COLO829 (cell line): ENCODE results near the gene FAM83E.
"Not testable (repeated sequence)": the region's sequence is repeated elsewhere in the genome, so short reads cannot be mapped to it uniquely, and the experiment has no call there.

ENCODE experiments used
- DNase-seq: peaks from one replicate; pipeline ENCODE4 v3.0.0; 2012; ENCODE audit warnings: low spot score

FAM83E gene

DNA sequence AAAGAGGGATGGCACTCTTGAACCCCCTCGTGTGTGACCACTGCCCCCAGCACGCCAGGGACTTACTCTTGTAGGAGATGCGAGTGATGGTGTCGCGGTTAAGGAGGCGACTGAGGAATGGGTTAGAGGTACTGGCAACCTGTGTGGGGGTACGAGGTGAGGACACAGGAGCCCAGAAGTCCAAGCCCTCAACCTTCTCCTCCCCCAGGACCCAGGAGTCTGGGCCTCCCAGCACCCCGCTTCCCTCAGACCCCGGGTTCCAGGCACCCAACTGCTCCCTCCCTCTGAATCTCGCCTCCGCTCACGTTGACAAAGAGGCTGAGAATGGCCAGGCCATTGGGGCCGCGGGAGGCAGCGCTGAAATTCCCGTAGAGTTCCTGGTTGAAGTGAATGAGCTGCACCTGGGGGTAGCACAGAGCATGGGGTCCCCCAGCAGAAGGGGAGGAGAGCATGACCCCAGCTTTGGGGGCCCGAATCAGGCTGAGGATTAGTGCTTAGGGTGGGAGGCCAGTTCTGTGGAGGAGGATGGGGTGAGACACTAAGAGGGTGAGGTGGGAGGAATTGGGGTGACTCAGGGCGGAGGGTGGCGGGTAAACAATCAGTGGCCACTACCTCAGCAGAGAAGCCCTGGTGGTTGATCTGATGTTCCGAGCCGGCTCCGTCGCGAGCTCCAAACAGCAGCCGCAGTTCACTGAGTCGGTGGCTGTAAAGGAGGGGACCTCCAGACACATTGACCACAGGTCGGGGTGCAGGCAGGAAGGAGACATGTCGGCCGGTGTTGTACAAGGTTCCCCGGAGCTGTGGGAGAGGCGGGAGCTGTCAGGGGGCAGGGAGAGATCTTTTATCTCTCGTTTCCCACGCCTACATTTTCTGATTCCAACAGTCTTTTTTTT is 24.9 kb upstream of the FAM83E start:
- DNase-seq: no peak

DNA sequence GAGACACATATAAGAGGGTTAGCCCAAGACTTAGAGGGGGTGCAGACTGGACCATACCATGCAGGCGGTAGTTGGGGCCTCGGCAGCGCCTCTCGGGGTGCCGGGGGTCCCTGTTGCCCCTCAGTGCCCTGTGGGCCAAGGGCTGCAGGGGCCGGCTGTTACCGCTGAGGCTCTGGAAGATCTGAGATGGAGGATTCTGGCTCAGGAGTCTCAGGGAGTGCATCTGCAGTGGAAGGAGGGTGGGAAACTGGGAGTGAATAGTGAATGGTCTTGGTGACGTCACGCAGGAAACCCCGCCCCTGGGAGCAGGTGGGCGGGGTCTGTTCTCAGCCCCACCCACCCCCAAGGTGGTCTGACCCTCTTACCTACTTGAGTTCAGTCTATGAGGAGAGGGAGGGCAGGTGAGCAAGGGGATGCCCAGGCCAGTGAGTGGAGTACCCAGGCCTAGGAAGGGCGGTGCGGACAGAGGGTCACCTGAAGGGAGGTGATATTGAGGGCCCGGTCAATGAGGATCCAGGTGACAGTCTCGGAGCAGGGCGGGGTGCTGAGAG is 24.0 kb upstream of the FAM83E start:
- DNase-seq: no peak

DNA sequence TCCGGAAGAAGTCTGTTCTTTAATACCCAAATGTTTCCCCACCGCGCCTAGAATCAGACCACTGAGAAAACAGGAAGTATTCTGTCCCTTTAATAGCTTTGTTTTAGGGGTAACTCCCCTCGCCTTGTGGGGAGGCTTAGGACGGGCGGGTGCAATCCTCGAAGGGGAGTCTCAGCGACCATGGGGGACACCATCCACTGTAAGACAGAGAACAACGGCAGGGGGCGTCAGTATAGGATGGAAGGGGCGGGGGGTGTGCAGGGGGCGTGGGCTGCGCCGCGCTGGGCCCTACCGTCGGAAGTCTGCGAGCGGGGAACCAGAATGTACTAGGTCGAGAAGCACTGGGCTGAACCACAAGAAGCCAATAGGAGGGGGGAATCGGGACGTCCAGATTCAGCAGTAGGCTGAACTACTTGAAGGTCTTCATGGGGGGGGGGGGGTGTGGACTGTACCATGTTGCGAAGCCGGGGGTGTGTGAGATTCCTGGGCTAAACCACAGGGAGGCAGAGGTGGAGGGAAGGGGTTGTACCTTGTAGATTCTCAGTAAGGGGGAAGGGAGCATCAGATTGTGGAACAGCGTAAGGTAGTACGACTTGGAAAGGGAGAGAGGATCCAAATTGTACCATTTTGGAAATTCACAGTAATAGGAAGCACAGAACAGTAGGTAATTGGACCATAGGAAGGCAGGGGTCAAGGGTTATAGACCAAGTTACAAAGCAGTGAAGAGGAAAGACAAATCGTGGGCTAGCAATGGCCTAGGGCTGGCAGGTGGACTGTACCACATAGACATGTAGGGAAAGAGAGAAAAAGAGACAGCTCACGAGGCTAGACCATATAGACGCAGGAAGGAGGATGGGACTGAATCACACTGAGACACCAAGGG is 23.3 kb upstream of the FAM83E start:
- DNase-seq: peak; percentile 95

DNA sequence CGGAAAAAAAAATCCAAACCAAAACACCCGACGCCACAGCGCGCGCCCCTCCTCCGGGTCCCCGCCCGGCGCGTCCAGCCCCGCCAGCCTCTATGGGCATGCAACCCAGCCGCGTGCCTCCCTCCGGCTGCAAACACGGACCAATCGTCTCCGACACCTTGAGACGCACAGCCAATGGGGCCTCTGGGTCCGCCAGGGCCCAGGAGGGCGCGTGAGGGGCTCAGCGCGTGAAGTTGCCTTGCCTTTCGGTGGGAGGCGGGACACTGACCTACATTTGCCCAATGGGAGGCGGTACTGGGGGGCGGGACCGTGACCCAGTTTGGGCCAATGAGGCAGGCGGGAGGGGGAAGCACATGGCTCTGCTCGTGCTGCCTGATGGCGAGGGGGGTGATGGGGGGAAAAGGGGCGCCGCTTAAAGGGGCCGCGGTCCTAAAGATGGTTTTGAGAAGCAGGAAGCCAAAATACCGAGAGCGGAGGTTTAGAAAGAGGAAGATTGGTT is 22.6 kb upstream of the FAM83E start:
- DNase-seq: peak; percentile 98

DNA sequence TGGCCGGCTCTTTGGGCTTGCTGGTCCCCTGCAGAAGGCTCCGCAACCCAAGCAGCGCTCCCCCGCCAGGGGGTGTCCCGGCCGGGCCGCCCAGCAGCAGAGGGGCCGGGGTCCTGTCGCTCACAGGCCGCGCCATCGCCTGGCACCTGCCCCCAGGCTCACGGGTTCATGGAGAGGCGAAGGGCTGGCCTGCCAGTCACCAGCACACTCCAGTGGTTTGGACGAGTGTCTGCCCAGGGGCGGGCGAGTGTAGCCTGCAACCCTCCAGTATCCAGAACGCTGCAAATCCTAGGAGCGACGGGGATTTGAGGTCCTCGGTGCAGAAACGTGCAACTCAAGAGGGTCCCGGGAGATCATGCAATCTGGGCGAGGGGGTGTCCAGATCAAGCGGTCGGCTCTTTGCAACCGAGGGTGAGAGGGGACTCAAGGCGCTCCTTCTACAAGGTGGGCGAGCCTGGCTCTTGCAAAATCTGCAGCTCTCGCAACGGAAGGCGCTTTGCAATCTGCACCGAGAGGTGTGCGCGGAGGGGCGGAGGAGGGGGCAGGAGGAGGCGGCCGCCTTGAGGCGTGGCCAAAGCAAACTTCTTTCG is 22.1 kb upstream of the FAM83E start, which contains the start of gene DBP:
Gene DBP, minus strand, starts transcription at position 521 of the 590 bp plus-strand sequence. Its CDS starts 385 bp downstream, at position 136.
- no peak for DNase-seq

DNA sequence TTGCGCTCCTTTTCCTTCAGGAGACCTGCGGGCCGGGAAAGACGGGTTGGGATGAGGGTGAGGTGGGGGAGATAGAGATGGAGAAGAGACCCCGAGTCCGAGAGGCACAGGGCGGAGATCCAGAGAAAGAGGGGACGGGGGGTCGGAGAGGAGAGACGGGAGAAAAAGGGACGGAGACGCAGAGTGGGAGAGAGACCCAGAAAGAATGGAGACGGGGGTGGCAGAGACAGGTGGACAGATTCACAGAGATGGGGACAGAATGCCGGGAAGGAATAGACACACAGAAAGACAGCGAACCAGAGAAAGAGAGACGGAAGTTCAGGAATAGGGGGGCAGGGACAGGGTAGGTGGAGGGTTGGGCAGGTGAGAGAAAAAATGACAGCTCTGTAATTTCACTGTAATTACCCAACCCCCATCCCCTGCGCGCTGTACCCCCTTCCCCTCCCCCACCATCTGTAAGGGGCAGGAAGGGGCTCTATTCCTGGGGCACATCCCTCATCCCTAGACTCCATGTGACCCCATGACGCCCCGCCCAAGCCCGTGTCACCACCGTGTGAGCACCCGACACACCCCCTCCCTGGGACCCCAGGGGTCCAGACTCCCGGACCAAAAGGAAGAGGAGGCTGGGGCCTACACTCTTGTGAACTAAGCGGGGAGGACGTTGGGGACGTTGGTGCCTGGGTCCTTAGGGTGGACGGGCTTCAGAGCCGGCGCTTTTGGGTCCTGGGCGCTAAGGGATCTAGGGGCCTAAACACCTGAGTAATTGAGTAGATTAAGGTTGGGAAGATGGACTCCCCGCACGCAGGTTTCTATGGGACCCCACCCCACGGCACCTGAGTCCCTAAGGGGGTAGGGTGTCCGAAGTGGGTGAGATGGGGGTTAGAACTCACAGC is 21.3 kb upstream of the FAM83E start:
- DNase-seq: no peak

DNA sequence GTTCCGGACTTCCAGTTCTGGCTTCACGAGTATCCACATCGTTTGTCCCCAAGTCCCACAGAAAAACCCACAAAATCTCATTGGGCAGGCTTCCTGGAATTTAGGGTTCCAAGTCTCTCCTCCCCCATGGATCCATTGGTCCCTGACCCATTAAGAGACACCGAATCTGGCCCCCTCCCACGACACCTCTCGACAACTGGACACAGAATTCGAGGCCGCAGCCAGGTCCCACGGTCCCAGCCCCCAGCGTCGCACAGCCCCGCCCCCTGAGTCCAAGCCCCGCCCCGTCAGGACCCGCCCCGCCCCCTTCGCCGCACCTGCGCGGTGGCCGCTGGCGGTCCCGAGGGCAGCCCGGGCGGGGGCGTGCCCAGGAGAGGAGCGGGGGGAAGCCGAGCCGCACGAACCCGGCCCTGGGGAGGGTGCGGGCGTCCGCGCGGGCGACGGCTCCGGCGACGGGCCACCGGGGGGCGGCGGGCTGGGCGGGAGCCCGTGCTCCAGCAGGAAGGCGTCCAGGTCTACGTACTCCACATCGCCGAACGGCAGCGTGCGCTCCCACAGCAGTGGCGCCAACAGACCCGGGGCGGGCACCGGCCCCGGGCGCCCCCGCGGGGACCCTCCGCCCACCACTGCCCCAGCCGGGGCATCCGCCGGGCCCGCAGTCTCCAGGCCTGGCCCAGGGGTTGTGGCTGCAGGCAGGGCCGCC is 20.5 kb upstream of the FAM83E start:
- peak; percentile 63 for DNase-seq

DNA sequence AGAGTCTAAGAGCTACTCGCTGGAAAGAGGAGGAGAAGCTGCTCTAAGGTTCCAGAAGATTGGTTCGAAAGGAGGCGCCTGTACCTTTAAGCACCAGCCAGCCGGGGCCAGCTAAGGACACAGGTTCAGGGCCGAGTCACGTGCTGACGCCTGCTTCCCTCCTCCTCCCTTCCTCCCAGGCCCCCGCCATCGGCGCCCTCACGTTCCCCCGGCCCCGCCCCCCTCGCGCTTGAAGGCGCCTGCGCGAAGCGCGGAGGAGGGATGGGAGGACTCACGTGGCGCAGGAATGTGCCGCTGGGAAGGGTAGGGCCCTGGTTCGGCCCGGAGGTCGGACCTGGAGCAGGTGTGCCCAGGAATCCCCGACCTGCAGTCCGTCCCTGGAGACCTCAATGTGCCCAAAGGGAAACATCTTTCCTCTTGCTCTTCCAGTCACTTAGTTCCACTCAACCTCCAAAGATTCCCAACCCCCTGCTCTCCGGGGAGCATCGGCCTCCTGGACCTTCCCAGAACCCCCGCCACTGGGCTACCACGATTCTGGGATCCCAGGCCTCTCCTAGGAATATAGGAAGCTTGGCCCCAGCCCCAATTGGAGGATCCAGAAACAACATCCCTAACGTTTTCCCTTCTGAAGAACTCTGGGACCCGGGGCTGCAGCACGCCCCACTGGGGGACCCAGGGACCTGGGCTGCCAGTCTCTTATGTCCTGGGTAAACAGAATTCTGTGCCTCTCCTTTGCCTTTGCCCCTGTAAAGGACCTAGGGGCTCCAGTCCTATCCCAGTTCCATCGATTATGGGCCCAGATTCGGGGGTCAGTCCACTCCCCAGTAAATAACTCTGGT is 19.8 kb upstream of the FAM83E start:
- DNase-seq: peak; percentile 85

DNA sequence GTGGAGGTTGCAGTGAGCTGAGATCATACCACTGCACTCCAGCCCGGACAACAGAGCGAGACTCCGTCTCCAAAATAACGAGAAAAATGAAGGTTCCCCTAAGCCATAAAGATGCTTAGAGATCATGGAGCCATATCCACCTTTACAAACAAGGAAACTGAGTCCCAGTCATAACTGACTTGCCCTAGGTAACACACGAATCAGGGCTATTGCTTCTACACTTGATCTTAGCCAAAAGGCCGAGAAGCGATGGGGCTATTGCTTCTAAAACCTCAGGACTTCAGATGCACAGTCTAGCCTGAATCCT is 19.1 kb upstream of the FAM83E start:
- no peak for DNase-seq

DNA sequence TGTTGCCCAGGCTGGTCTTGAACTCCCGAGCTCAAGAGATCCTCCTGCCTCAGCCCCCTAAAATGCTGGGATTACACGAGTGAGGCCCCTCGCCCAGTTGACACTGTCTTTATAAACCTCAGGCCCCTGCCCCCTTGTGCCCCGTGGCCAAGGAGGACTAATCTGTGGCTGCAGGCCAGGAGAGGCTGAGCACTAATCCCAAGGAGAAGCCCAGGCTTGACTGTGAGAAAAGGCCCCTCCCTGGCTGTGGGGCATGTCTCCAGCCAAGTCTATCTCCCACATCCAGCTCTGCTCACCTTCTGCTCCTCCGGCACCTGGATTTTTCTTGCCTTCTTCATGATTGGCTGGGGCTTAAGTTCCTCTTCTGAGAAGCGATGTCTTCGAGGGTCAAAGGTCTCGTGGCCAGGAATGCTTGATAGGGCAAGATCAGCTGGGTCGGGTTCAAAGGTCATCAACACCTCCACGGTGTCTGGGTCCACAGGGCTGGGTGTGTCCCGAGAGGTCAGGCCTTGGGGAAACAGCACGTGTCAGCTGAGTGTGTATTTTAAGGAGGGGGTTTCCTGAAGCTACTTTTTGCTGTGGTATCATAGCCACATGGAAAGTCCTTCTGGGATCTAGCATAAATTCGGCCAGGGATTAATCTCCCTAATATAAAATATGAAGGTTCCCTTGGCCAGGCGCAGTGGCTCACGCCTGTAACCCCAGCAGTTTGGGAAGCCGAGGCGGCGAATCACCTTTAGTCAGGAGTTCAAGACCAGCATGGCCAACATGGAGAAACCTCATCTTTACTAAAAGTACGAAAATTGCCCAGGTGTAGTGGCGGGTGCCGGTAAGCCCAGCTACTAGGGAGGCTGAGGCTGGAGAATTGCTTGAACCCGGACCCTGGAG is 18.5 kb upstream of the FAM83E start:
- no peak for DNase-seq

DNA sequence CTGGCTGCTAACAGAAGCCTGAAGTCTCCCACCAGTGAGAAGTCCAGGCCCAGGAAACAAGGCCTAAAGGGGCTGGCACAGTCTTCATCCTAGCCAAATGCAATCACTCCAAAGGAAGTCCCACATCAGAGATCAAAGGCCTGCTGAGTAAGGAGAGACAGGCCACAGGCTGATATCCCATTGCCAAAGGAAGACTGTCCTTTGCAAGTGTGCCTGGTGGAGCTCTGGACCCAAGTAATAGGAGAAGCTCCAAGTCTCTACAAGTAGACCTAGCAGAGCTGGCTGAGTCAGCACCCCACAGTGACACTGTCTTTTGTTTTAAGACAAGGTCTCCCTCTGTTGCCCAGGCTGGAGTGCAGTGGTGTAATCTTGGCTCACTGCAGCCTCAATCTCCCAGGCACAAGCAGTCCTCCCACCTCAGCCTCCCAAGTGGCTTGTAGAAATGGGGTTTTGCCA is 17.8 kb upstream of the FAM83E start:
- DNase-seq: no peak

DNA sequence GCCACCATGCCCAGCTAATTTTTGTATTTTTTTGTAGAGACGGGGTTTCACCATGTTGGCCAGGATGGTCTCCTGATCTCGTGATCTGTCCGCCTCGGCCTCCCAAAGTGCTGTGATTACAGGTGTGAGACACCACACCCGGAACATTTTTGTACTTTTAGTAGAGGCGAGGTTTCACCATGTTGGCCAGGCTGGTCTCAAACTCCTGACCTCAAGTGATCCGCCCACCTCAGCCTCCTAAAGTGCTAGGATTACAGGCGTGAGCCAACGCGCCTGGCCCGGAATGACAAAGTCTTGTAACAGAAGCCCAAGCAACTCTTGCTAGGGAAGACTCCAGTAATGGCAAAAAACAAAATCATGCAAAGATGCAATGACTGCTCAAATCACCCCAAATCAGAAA is 17.4 kb upstream of the FAM83E start:
- DNase-seq: not testable (repeated sequence)

DNA sequence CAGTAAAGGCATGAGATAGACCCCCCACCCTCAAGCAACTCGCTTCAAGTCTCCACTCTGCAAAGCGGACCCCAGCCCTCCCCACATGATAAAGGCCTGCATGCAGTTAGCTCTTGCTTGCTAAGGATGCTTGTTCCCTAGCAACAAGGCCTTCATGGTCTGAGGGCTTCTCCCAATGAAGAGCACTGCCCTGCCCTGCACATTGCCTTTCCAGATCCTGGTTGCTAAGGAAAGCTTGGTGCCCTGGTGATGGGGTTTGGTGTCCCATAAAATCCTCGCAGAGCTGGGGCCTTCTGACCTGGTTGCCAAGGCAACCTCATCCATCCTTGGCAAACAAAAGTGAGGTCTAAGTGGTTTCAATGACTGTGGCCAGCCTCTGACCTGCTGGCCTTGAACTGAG is 16.3 kb upstream of the FAM83E start:
- no peak for DNase-seq

DNA sequence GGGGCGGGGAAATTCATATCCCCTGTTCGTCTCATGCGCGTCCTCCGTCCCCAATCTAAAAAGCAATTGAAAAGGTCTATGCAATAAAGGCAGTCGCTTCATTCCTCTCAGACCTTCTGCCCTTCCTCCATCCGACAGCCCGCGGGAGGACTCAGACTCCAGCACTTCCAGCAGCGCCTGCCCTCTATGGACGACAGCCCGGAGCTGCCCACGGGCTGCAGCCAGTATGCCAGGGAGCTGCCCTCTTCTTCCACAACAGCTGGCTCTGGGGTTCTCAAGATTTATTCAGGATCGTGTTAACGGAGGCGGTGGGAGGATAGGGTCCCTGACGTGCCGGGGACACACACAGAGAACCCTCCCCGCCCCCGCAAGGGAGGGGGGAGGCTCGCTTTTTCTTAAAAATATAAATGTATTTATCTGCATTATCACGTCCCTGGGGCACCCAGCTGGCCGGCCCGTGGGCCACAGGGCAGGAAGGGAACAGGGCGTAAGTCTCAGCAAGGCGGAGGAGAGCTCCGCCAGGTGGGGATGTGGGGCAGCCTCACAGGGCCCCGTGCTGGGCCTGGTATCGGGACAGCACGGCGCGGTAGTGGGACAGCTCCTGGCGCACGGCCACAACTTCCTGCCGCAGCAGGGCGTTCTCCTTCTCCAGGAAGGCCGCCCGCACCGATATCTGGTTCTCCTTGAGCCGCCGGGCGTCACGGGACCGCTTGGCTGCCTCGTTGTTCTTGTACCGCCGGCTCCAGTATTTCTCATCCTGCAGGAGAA is 15.6 kb upstream of the FAM83E start:
- no peak for DNase-seq

DNA sequence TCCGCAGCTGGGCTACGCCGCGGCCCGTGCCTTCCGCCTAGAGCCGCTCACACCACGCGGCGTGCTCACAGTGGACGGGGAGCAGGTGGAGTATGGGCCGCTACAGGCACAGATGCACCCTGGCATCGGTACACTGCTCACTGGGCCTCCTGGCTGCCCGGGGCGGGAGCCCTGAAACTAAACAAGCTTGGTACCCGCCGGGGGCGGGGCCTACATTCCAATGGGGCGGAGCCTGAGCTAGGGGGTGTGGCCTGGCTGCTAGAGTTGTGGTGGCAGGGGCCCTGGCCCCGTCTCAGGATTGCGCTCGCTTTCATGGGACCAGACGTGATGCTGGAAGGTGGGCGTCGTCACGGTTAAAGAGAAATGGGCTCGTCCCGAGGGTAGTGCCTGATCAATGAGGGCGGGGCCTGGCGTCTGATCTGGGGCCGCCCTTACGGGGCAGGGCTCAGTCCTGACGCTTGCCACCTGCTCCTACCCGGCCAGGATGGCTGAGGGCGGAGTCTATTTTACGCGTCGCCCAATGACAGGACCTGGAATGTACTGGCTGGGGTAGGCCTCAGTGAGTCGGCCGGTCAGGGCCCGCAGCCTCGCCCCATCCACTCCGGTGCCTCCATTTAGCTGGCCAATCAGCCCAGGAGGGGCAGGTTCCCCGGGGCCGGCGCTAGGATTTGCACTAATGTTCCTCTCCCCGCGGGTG is 14.9 kb upstream of the FAM83E start:
- DNase-seq: no peak

DNA sequence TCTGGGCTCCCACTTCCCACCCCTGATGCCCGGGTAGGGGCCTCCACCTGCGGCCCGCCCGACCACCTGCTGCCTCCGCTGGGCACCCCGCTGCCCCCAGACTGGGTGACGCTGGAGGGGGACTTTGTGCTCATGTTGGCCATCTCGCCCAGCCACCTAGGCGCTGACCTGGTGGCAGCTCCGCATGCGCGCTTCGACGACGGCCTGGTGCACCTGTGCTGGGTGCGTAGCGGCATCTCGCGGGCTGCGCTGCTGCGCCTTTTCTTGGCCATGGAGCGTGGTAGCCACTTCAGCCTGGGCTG is 14.4 kb upstream of the FAM83E start:
- DNase-seq: no peak
